ENCODE results near the gene SERPINA5.

GRCh38 chr14:94560751-94561655 is 20.2 kb upstream of the SERPINA5 start, which contains the start of gene SERPINA4:
- TF ChIP-seq YY1 (IDR thresholded peaks at IDR 0.05; ENCODE audit: low read depth) (no peak), RAD21 (IDR thresholded peaks at IDR 0.05; ENCODE audit: low read depth) (no peak), TAF1 (IDR thresholded peaks at IDR 0.05; ENCODE audit: low read depth) (no peak), REST (IDR thresholded peaks at IDR 0.05; ENCODE audit: low read depth) (no peak), MAX (IDR thresholded peaks at IDR 0.05) (no peak)

Data from Ishikawa (cell line).